ENCODE measurements around the gene SCAMP3.

DNA sequence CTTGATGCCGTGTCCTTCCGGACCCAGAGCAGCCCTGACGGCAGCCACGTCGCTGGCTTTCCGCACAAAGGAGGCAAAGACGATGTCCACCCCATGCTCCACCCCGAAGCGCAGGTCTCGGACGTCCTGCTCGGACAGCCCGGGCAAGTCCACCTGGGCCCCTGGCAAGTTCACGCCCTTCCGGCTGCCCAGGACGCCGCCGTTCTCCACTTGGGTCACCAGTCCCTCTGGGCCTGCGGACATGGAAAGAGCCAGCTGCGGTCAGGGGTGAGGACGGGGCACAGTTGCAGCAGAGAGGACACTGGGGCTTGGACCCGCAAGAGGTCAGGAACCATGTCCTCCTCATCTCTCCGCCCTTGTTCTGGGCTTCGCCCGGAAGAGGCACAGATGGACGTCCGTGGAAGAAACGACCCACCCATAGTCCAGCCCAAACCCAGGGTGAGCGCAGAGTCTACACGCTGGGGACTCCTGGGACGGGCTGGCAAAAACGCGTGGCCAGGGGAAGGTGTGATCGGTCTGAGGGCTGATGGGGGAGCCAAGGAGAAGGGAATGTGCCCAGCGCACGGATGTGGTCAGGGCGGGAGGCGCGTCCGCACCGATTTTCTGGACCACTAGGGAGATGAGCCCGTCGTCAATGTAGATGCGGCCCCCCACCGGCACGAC lies 32.5 kb upstream of the SCAMP3 start:
- TF ChIP-seq, protein P1, sequence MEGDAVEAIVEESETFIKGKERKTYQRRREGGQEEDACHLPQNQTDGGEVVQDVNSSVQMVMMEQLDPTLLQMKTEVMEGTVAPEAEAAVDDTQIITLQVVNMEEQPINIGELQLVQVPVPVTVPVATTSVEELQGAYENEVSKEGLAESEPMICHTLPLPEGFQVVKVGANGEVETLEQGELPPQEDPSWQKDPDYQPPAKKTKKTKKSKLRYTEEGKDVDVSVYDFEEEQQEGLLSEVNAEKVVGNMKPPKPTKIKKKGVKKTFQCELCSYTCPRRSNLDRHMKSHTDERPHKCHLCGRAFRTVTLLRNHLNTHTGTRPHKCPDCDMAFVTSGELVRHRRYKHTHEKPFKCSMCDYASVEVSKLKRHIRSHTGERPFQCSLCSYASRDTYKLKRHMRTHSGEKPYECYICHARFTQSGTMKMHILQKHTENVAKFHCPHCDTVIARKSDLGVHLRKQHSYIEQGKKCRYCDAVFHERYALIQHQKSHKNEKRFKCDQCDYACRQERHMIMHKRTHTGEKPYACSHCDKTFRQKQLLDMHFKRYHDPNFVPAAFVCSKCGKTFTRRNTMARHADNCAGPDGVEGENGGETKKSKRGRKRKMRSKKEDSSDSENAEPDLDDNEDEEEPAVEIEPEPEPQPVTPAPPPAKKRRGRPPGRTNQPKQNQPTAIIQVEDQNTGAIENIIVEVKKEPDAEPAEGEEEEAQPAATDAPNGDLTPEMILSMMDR (IDR thresholded peaks at IDR 0.05; ENCODE audit: low read depth, low read length, missing input control): no peak
- TF ChIP-seq, protein P2, sequence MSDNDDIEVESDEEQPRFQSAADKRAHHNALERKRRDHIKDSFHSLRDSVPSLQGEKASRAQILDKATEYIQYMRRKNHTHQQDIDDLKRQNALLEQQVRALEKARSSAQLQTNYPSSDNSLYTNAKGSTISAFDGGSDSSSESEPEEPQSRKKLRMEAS (IDR thresholded peaks at IDR 0.05): no peak
- no peak for TF ChIP-seq RXRA (IDR thresholded peaks at IDR 0.05)
- TF ChIP-seq, protein P3, sequence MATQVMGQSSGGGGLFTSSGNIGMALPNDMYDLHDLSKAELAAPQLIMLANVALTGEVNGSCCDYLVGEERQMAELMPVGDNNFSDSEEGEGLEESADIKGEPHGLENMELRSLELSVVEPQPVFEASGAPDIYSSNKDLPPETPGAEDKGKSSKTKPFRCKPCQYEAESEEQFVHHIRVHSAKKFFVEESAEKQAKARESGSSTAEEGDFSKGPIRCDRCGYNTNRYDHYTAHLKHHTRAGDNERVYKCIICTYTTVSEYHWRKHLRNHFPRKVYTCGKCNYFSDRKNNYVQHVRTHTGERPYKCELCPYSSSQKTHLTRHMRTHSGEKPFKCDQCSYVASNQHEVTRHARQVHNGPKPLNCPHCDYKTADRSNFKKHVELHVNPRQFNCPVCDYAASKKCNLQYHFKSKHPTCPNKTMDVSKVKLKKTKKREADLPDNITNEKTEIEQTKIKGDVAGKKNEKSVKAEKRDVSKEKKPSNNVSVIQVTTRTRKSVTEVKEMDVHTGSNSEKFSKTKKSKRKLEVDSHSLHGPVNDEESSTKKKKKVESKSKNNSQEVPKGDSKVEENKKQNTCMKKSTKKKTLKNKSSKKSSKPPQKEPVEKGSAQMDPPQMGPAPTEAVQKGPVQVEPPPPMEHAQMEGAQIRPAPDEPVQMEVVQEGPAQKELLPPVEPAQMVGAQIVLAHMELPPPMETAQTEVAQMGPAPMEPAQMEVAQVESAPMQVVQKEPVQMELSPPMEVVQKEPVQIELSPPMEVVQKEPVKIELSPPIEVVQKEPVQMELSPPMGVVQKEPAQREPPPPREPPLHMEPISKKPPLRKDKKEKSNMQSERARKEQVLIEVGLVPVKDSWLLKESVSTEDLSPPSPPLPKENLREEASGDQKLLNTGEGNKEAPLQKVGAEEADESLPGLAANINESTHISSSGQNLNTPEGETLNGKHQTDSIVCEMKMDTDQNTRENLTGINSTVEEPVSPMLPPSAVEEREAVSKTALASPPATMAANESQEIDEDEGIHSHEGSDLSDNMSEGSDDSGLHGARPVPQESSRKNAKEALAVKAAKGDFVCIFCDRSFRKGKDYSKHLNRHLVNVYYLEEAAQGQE (IDR thresholded peaks at IDR 0.05): no peak
- TF ChIP-seq TAF1 (conservative IDR thresholded peaks at IDR 0.05): no peak
- no peak for TF ChIP-seq YY1 (IDR thresholded peaks at IDR 0.05)
- no peak for TF ChIP-seq NR2F2 (IDR thresholded peaks at IDR 0.05)
- TF ChIP-seq, protein P4, sequence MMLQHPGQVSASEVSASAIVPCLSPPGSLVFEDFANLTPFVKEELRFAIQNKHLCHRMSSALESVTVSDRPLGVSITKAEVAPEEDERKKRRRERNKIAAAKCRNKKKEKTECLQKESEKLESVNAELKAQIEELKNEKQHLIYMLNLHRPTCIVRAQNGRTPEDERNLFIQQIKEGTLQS (IDR thresholded peaks at IDR 0.05): no peak
- TF ChIP-seq RAD21 (IDR thresholded peaks at IDR 0.05): no peak
- TF ChIP-seq HNF4G (IDR thresholded peaks at IDR 0.05): no peak
- no peak for TF ChIP-seq FOXA1 (IDR thresholded peaks at IDR 0.05)
- no peak for TF ChIP-seq JUND (IDR thresholded peaks at IDR 0.05)
- TF ChIP-seq, protein P5, sequence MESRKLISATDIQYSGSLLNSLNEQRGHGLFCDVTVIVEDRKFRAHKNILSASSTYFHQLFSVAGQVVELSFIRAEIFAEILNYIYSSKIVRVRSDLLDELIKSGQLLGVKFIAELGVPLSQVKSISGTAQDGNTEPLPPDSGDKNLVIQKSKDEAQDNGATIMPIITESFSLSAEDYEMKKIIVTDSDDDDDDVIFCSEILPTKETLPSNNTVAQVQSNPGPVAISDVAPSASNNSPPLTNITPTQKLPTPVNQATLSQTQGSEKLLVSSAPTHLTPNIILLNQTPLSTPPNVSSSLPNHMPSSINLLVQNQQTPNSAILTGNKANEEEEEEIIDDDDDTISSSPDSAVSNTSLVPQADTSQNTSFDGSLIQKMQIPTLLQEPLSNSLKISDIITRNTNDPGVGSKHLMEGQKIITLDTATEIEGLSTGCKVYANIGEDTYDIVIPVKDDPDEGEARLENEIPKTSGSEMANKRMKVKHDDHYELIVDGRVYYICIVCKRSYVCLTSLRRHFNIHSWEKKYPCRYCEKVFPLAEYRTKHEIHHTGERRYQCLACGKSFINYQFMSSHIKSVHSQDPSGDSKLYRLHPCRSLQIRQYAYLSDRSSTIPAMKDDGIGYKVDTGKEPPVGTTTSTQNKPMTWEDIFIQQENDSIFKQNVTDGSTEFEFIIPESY (IDR thresholded peaks at IDR 0.05): no peak
- TF ChIP-seq SP1 (IDR thresholded peaks at IDR 0.05): no peak
